ENCODE results near the gene UBE2G1.
A peak's percentile ranks its signal among the peaks of the same experiment; 100 is the strongest.
"Not testable (repeated sequence)": the region's sequence is repeated elsewhere in the genome, so short reads cannot be mapped to it uniquely, and the experiment has no call there.

Gene UBE2G1, protein sequence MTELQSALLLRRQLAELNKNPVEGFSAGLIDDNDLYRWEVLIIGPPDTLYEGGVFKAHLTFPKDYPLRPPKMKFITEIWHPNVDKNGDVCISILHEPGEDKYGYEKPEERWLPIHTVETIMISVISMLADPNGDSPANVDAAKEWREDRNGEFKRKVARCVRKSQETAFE

GRCh38 chr17:4366327-4367063, at the start of gene UBE2G1:
TSS of gene UBE2G1 (minus strand) at chr17:4366675. CDS start at chr17:4366316, 359 bp downstream.
- DNase-seq (ENCODE audit: low read depth in 1 of 2, low spot score in 1 of 2) = peak; percentile 99

- DNase-seq (ENCODE audit: low read depth in 1 of 2, low spot score in 1 of 2) = peak; percentile 88 to 93
Observed at GRCh38 chr17:4412933-4413831, 46.7 kb upstream of the UBE2G1 start.

DNA sequence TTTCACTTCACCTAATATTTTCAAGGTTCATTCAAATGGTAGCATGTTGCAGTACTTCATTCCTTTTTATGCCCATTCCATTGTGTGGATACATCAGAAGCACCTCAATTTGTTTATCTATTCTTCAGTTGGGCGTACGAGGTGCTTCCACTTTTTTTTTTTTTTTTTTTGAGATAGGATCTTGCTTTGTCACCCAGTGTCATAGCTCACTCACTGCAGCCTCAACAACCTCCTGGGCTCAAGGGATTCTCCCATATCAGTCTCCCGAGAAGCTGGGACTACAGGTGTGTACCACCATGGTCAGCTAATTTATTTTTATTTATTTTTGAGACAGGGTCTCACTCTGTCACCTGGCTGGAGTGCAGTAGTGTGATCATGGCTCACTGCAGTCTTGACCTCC, 44.7 kb upstream of the UBE2G1 start:
- no peak for DNase-seq (ENCODE audit: low read depth in 1 of 2, low spot score in 1 of 2)

DNA sequence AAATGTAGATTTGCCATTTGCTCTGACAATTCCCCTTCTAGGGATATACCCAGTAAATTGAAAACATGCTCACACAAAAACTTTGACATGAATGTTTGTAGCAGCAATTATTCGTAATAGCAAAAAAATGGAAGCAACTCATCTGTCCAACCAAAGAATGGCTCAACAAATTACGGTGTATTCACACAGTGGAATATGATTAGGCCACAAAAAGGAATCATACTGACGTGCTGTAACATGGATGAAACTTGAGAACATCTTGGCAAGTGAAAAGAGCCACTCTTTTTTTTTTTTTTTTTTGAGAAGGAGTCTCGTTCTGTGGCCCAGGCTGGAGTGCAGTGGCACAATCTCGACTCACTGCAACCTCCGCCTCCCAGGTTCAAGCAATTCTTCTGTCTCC, 43.2 kb upstream of the UBE2G1 start:
- DNase-seq (ENCODE audit: low read depth in 1 of 2, low spot score in 1 of 2) = no peak

DNA sequence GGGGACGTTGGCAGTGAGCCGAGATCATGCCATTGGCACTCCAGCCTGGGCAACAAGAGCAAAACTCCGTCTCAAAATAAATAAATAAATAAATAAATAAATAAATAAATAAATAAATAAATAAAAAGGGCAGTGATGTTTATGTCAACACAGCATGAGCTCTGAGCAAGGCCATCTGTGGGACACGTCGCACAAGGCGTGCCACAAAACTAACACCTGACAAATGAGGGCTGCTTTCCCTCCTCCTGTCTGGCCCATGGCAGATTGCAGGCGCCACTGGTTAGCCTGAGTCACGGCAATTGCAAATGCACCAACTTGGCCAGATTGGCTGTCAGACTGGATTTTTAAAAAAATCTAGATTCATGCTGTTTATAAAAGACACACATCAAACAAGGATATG, 41.4 kb upstream of the UBE2G1 start:
- DNase-seq (ENCODE audit: low read depth in 1 of 2, low spot score in 1 of 2) = no peak

DNA sequence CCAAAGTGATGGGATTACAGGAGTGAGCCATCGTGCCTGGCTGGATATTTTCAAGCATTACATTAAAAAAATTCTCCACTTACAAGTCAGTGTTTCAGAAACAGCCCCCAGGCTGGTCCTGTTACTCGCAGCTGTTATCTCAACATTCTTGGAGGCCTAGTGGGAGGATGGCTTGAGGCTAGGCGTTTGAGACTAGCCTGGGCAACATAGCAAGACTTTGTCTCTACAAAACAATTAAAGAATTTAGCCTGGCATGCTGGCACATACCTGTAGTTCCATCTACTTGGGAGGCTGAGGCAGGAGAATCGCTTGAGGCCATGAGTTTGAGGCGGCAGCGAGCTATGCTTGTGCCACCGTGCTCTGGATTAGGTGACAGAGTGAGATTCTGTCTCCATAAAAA, 40.7 kb upstream of the UBE2G1 start:
- DNase-seq (ENCODE audit: low read depth in 1 of 2, low spot score in 1 of 2) = no peak

- DNase-seq (ENCODE audit: low read depth in 1 of 2, low spot score in 1 of 2) = no peak
Observed at GRCh38 chr17:4406386-4406785, 39.9 kb upstream of the UBE2G1 start.

GRCh38 chr17:4405699-4406098, 39.2 kb upstream of the UBE2G1 start:
- no peak for DNase-seq (ENCODE audit: low read depth in 1 of 2, low spot score in 1 of 2)

GRCh38 chr17:4405038-4405669, 38.7 kb upstream of the UBE2G1 start:
- no peak for DNase-seq (ENCODE audit: low read depth in 1 of 2, low spot score in 1 of 2)

GRCh38 chr17:4397840-4398239, 31.4 kb upstream of the UBE2G1 start:
- no peak for DNase-seq (ENCODE audit: low read depth in 1 of 2, low spot score in 1 of 2)

DNA sequence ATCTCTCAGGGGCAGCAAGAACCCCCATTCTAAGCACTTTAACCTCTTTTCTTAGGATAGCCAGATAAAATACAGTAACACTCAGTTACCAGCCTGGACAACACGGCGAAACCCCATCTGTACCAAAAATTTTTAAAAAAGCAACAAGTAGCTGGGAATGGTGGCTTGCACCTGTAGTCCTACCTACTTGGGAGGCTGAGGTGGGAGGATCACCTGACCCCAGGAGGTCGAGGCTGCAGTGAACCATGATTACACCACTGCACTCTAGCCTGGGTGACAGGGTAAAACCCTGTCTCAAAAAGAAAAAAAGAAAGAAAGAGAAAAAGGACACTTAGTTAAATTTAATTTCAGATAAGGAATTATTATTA, 28.6 kb upstream of the UBE2G1 start:
- no peak for DNase-seq (ENCODE audit: low read depth in 1 of 2, low spot score in 1 of 2)

GRCh38 chr17:4394208-4395110, 28.0 kb upstream of the UBE2G1 start:
- no peak for DNase-seq (ENCODE audit: low read depth in 1 of 2, low spot score in 1 of 2)

GRCh38 chr17:4393806-4394205, 27.3 kb upstream of the UBE2G1 start:
- DNase-seq (ENCODE audit: low read depth in 1 of 2, low spot score in 1 of 2) = no peak

DNA sequence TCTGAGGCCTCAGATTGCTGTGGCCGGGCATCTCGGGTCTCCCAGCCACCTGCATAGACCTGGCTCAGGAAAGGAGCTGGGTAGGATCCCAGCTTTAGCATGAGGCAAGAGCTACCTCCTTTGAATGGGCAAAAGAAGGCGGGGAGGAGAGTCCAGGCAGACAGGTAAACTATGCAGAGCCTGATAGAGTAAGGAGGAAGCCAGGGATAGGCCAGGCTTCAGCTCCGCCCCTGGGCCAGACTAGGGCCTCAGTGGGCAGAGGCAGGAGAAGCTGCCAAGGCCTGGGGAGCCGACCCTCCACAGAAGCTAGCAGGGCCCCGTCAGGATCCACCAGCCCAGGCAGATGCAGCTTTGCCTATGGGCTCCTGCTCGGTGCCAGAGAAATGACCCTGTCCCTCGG, 22.6 kb upstream of the UBE2G1 start:
- DNase-seq (ENCODE audit: low read depth in 1 of 2, low spot score in 1 of 2) = no peak

DNA sequence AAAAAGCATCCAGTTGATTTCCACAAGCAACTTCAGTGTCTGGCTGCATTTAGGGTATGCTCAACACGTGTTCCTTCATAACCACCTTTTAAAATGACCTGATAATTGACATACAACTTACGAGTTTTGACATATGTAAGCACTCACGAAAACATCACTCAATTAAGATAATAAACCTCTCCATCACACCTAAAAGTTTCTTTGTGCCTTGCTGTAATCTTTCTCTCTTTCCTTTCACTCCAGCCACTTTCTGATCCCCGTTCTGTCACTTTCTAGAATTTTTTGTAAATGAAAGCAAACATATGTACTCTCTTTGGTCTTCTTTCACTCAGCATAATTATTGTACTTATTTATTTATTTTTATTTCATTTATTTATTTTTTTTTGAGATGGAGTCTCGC, 20.7 kb upstream of the UBE2G1 start:
- no peak for DNase-seq (ENCODE audit: low read depth in 1 of 2, low spot score in 1 of 2)

DNA sequence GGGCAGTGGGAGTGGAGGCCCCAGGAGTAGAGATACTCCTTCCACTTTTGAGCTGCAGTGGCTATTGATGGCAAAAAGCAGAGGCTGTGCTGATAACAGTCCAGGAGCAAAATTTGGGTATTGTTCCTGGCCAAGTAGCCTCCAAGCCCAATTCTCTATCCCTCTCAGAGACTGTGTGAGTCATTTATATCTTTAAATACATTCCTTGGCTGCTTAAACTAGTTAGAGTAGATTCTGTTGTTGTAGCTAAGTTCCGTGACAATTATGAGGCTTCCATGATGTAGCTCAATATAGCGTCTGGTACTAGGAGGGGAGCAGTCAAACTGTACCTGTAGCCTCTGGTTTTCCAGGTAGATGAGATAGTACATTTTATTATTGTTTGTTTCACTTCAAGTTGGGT, 19.9 kb upstream of the UBE2G1 start:
- no peak for DNase-seq (ENCODE audit: low read depth in 1 of 2, low spot score in 1 of 2)

DNA sequence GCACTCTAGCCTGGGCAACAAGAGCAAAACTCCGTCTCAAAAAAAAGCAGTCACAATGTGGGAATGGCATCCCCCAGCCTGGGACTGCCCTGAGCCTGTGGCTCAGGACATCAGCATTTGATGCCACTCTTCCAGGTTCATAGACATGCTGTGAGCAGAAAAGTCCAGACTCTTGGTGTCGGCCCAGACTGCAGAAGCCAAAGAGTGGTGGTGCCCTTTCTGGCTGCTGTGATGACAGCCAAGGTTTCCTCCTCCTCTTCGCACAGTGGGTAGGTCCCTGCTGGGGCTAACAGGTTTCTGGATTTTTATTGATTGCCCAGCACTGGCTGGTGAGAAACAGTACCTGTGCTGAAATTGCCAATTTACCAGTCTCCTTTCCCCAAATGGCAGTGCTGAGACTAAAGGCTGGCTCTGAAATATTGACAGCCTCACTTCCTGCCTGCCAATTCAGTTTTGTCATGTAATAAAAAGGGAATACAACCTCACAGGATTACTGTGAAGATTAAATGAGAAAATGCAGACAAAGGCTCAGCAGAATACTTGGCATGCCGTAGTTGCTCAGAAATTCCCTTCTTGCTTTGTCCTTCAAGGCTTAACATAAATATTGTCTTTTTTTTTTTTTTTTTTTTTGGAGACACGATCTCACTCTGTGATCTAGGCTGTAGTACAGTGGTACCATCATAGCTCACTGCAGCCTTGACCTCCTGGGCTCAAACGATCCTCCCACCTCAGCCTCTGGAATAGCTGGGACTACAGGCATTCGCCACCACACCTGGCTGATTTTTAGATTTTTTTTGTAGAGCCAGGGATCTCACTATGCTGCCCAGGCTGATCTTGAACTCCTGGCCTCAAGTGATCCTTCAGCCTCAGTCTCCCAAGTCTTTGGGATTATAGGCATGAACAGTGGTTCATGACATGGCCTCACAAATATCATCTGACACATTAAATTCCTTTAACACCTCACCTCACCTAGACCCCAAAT, 15.5 kb upstream of the UBE2G1 start:
- DNase-seq (ENCODE audit: low read depth in 1 of 2, low spot score in 1 of 2) = no peak

GRCh38 chr17:4378626-4379025, 12.2 kb upstream of the UBE2G1 start:
- DNase-seq (ENCODE audit: low read depth in 1 of 2, low spot score in 1 of 2) = no peak

GRCh38 chr17:4377247-4377646, 10.8 kb upstream of the UBE2G1 start:
- DNase-seq (ENCODE audit: low read depth in 1 of 2, low spot score in 1 of 2) = not testable (repeated sequence)
